ENCODE results near the gene TFDP3.

The TFDP3 gene

DNA sequence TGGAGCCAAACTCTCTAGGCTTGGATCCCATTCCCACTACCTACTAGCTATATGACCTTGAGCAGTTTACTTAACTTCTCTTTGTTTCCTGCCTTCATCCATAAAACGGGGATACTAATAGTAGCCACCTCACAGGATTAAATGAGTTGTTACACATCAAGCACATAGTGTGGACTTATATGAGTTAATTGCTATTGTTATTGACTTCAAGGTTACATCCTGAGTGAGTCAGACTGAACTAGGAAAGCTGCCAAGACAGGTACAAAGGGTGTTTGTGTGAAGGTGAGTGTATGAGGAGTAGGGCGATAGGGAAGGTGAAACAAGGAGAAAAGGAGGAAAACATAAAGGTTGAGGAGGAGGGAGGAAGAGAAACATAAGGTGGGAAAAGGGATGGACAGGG is 32.2 kb downstream of the TFDP3 start:
- DNase-seq (ENCODE audit: low read depth), result no peak

DNA sequence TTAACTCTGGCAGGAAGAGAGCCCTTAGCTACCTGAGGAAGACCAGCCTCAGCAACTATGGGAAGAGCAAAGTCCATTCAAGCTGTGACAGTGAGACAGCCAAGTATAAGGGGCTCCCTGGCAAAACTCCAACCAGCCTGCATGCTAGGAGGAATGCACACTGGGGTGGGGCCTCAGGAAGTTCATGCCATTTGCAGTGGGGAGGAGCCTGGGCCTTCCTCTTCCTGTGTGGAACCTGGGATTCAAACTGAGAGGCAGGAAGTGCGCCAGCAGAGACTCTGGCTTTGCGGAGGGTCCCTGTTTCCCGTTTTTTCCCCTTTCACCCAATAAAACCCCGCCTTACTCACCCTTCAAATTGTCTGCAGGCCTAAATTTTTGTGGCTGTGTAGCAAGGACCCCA is 33.0 kb downstream of the TFDP3 start:
- DNase-seq (ENCODE audit: low read depth), result no peak

DNA sequence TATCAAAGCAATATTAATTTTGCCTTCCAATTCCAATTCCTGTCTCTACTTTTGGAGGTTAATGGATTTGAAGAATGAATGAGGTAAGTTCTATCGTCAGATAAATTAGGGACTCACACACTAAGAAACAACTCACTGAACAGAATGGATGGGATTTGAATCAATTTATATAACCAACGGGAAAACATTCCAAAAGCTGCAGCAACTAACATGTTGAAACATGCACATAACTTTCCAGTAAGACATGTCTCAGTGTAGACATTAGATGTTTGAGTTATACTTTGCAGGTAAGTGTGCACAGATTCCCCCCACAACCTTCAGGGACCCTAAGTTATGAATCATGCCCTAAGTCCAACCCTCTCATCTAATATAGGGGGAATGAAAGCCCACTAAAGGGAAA is 34.3 kb downstream of the TFDP3 start:
- no peak for DNase-seq (ENCODE audit: low read depth)

DNA sequence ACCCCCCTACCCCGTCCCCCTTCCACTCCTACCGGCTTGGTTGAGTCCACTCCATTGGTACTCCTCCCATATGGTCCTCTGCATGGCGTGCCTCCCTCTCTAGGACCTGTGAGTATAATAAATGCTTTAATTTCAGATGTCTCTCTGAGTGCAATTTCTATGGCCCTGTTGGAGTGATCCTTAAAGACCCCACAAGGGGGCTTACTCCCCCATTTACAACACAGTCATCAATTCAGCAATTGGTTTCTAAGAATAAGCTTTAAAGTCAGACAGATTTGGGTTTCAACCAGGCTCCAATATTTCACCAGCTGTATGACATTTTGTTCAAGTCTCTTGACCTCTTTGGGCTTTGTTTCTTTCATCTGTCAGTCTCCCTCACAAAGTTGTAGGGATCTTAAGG is 38.7 kb downstream of the TFDP3 start:
- DNase-seq (ENCODE audit: low read depth), result no peak

DNA sequence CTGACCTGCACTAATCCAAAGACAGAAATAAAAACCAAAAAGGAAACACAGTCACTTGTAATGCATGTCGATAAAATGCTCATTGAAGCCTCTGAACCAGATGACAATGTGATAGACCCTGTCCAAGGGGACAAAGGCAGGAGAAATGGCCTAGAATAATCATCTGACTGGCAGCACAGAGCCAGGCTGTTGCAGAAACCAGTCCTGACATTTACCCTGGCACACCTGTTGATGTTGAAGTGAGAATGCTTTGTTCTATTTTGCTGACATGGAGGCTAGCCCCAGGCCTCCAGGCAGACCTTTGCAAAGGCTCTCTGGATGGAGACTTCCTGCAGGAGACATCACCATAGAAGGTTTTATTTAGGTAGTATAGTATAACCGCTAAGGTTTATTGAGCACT is 41.0 kb downstream of the TFDP3 start:
- DNase-seq (ENCODE audit: low read depth), result no peak

DNA sequence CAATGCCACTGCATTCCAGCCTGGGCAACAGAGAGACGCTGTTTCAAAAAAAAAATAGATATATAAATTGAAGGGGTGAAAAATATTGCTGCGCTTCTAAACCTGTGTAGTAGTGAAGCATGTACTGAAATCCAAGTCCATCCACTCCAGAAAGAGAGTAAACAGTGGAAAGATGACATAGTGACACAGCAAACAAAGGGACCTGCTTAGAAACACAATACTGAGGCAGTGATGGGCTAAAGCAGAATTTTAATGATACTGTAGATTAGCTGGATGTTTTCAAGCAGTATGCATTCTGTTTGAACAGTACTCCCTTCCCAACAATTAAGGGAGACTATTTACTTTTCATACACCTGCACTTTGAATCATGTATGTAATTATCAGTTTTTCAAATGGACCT is 42.5 kb downstream of the TFDP3 start:
- DNase-seq (ENCODE audit: low read depth), result no peak

DNA sequence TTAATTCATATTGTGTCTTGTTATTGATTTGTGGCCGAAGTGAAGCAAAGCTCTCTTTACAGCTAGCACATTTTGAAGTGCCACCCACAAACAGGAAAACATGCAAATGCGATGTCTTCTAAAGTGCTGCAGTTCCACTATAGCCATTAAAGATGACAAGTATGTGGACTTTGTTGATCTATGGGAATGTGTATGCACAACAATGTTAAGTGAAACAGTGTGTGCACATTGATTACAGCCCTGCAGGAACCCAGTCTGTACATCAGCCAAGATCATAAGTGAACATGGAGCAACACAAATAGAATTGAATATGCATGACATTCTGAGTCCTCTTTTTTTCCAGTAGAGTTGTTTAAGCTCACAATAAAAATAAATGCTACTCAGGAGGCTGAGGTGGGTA is 43.0 kb downstream of the TFDP3 start:
- DNase-seq (ENCODE audit: low read depth), result no peak

DNA sequence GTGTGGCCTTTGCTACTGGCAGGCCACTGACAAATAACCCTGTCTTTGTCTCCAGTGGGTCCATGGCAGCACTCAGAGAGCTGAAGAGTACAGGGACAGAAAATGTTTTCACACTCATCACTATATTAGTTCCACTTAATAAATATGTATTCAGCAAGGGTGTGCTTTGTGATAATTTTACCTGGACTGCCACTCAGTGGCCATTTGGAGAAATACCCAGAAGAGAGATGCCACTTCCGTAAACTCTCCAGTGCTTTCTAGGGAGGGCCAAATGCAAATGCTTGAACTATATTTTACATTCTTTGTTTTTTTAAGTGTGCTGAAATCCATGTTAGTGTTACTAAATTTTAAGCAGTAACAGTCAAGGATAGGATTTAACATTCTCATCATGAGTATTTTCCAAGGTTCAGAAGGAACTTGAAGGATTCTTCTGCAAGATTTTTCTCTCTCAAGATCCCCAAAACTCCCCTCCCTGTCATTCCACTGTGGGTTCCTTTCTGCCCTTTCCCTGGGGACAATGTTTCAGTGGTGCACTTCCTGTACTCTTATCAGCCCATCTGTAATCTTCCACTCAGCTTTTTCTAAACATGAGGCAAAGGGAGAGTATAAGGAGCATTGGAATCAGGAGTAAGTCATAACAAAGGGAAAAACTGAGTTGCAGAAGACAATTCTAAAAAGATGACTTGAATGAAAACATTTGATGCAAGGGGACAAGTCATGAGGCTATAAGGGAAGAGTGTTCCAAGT is 46.0 kb downstream of the TFDP3 start:
- no peak for DNase-seq (ENCODE audit: low read depth)

All from stimulated activated CD8-positive, alpha-beta memory T cell treated with anti-CD3 and anti-CD28 coated beads, Interleukin-7, amount 100 ng/mL, for 24 hours (primary cell).